ENCODE data around the gene ADAM19. TPM values are rescaled to one million over a fixed set of nuclear protein-coding genes. Genes with fewer than 3 reads are reported as not detected.
A peak's percentile ranks its signal among the peaks of the same experiment; 100 is the strongest.

ADAM19 gene
- total RNA-seq, 1 donor from 2014 or later, result 176 TPM

GRCh38 chr5:157460921-157461792, 114.4 kb downstream of the ADAM19 start:
- Mint-ChIP-seq H3K9me3 (ENCODE audit: unreplicated experiment) (no peaks in the 10 kb centered on the region), H3K27ac (ENCODE audit: unreplicated experiment) (no peak overlapping the region), H3K4me1 (ENCODE audit: unreplicated experiment) (peaks cover 11% of the 10 kb centered on the region), H3K27me3 (ENCODE audit: unreplicated experiment) (peaks cover 8% of the 10 kb centered on the region), H3K36me3 (ENCODE audit: low read depth, unreplicated experiment) (peaks cover 5% of the 10 kb centered on the region), H3K4me3 (ENCODE audit: unreplicated experiment) (peak overlapping the region; percentile 87)
- DNase-seq (ENCODE audit: low spot score), result no peak
- no peak for TF ChIP-seq CTCF (IDR thresholded peaks at IDR 0.05; ENCODE audit: unreplicated experiment)

- peak; percentile 21 for DNase-seq (ENCODE audit: low spot score)
- H3K27me3 Mint-ChIP-seq (ENCODE audit: unreplicated experiment), result peaks cover 8% of the 10 kb centered on the region
- no peaks in the 10 kb centered on the region for H3K36me3 Mint-ChIP-seq (ENCODE audit: low read depth, unreplicated experiment)
- H3K4me1 Mint-ChIP-seq (ENCODE audit: unreplicated experiment), result peaks cover 7% of the 10 kb centered on the region
- TF ChIP-seq CTCF (IDR thresholded peaks at IDR 0.05; ENCODE audit: unreplicated experiment), result no peak
- H3K4me3 Mint-ChIP-seq (ENCODE audit: unreplicated experiment), result peak within 1 kb of the TSS; percentile 87
- H3K27ac Mint-ChIP-seq (ENCODE audit: unreplicated experiment), result no peak within 1 kb of the TSS
- no peaks in the 10 kb centered on the region for H3K9me3 Mint-ChIP-seq (ENCODE audit: unreplicated experiment)
Observed at GRCh38 chr5:157459715-157460599, 115.6 kb downstream of the ADAM19 start, which contains the start of gene NIPAL4. Gene NIPAL4, plus strand, starts transcription at chr5:157460213. Its CDS starts 108 bp downstream, at chr5:157460321.

GRCh38 chr5:157458835-157459234, 116.7 kb downstream of the ADAM19 start:
- peaks cover 8% of the 10 kb centered on the region for H3K27me3 Mint-ChIP-seq (ENCODE audit: unreplicated experiment)
- no peaks in the 10 kb centered on the region for H3K36me3 Mint-ChIP-seq (ENCODE audit: low read depth, unreplicated experiment)
- TF ChIP-seq CTCF (IDR thresholded peaks at IDR 0.05; ENCODE audit: unreplicated experiment), result no peak
- H3K27ac Mint-ChIP-seq (ENCODE audit: unreplicated experiment), result no peak overlapping the region
- no peak for DNase-seq (ENCODE audit: low spot score)
- H3K9me3 Mint-ChIP-seq (ENCODE audit: unreplicated experiment), result no peaks in the 10 kb centered on the region
- H3K4me1 Mint-ChIP-seq (ENCODE audit: unreplicated experiment), result peaks cover 4% of the 10 kb centered on the region
- peak overlapping the region; percentile 59 for H3K4me3 Mint-ChIP-seq (ENCODE audit: unreplicated experiment)

DNA sequence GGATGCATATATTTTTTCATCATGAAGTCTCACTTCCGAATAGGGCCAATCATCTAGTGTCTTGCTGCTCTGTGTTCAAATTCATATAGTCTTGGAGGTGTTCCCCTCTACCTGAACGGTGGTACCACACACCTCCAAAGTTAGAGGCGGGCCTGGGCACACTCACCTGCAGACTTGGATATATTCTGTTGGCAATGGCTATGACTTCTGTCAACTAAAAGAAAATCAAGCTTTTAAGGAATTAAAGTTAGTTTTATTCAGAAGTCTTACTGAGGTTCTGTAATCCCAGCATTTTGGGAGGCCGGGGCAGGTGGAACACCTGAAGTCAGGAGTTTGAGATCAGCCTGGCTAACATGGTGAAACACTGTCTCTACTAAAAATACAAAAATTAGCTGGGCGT, 118.2 kb downstream of the ADAM19 start:
- H3K36me3 Mint-ChIP-seq (ENCODE audit: low read depth, unreplicated experiment), result no peaks in the 10 kb centered on the region
- H3K4me3 Mint-ChIP-seq (ENCODE audit: unreplicated experiment), result no peak overlapping the region
- DNase-seq (ENCODE audit: low spot score), result no peak
- H3K27ac Mint-ChIP-seq (ENCODE audit: unreplicated experiment), result no peak overlapping the region
- H3K9me3 Mint-ChIP-seq (ENCODE audit: unreplicated experiment), result no peaks in the 10 kb centered on the region
- peaks cover 8% of the 10 kb centered on the region for H3K27me3 Mint-ChIP-seq (ENCODE audit: unreplicated experiment)
- peaks cover 4% of the 10 kb centered on the region for H3K4me1 Mint-ChIP-seq (ENCODE audit: unreplicated experiment)
- TF ChIP-seq CTCF (IDR thresholded peaks at IDR 0.05; ENCODE audit: unreplicated experiment), result no peak
